IMR-90 (cell line): ENCODE results near the gene MSH5.

Experiments
- CTCF ChIP-seq: conservative IDR thresholded peaks from 2 replicates; pipeline ENCODE4 v1.5.1; 2012; ENCODE audit warnings: mild to moderate bottlenecking, low read depth, low read length, improper control_type of control experiment
- MAFK ChIP-seq: IDR thresholded peaks from 2 replicates; pipeline ENCODE4 v1.6.1; 2012; ENCODE audit warnings: low read depth, low read length, improper control_type of control experiment
- MXI1 ChIP-seq: IDR thresholded peaks from 2 replicates; pipeline ENCODE4 v1.6.1; 2012; ENCODE audit warnings: low read depth, mild to moderate bottlenecking, low read length, moderate library complexity, borderline replicate concordance
- POLR2A ChIP-seq: IDR thresholded peaks from 2 replicates; pipeline ENCODE4 v1.6.1; 2012; ENCODE audit warnings: mild to moderate bottlenecking, low read depth, low read length
- RCOR1 ChIP-seq: IDR thresholded peaks from 2 replicates; pipeline ENCODE4 v1.6.1; 2012; ENCODE audit warnings: mild to moderate bottlenecking, low read length, improper control_type of control experiment; ENCODE audit not compliant: insufficient replicate concordance
- RFX5 ChIP-seq: IDR thresholded peaks from 2 replicates; pipeline ENCODE4 v1.8.0; 2012; ENCODE audit warnings: low read depth, mild to moderate bottlenecking, low read length, moderate library complexity
- TF ChIP-seq, protein P1 (sequence below): fragments of 150-350 bp; IDR thresholded peaks from 2 replicates; pipeline ENCODE4 v1.6.1; 2017; ENCODE audit warnings: mild to moderate bottlenecking, antibody characterized with exemption, low read length, low read depth

GRCh38 chr6:31765559-31765909 is 25.7 kb downstream of the MSH5 start:
- TF ChIP-seq, protein P1, sequence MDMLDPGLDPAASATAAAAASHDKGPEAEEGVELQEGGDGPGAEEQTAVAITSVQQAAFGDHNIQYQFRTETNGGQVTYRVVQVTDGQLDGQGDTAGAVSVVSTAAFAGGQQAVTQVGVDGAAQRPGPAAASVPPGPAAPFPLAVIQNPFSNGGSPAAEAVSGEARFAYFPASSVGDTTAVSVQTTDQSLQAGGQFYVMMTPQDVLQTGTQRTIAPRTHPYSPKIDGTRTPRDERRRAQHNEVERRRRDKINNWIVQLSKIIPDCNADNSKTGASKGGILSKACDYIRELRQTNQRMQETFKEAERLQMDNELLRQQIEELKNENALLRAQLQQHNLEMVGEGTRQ: no peak
- TF ChIP-seq CTCF (no peak), MAFK (no peak), RCOR1 (no peak), MXI1 (no peak), POLR2A (no peak), RFX5 (no peak)
